WERI-Rb-1 (cell line): ENCODE data around the gene HDAC11.

Experiments
- DNase-seq: peaks from one replicate; pipeline ENCODE4 v3.0.0-alpha.2; 2020
- H3K27ac ChIP-seq: fragments of 250-450 bp; sonication (Bioruptor Pico); 2 replicates; pipeline ENCODE4 v1.5.1; 2020; ENCODE audit warnings: mild to moderate bottlenecking, moderate library complexity
- H3K27me3 ChIP-seq: fragments of 250-450 bp; sonication (Bioruptor Pico); 2 replicates; pipeline ENCODE4 v1.5.1; 2021; ENCODE audit warnings: mild to moderate bottlenecking, low read depth, moderate library complexity; ENCODE audit not compliant: insufficient read depth, severe bottlenecking
- H3K36me3 ChIP-seq: fragments of 250-450 bp; sonication (Bioruptor Pico); 2 replicates; pipeline ENCODE4 v1.5.1; 2020; ENCODE audit warnings: mild to moderate bottlenecking, moderate library complexity
- H3K4me3 ChIP-seq: 2 replicates; pipeline ENCODE4 v1.5.1; 2011; ENCODE audit warnings: low read depth, mild to moderate bottlenecking, control low read depth, low read length
- H3K9me3 ChIP-seq: fragments of 250-450 bp; sonication (Bioruptor Pico); 2 replicates; pipeline ENCODE4 v1.5.1; 2021; ENCODE audit warnings: mild to moderate bottlenecking, moderate library complexity; ENCODE audit not compliant: severe bottlenecking
- TF ChIP-seq, protein P1 (sequence below): IDR thresholded peaks from 2 replicates; pipeline ENCODE4 v1.5.1; 2011; ENCODE audit warnings: low read depth, mild to moderate bottlenecking, control low read depth, inconsistent platforms, low read length

Gene HDAC11

DNA sequence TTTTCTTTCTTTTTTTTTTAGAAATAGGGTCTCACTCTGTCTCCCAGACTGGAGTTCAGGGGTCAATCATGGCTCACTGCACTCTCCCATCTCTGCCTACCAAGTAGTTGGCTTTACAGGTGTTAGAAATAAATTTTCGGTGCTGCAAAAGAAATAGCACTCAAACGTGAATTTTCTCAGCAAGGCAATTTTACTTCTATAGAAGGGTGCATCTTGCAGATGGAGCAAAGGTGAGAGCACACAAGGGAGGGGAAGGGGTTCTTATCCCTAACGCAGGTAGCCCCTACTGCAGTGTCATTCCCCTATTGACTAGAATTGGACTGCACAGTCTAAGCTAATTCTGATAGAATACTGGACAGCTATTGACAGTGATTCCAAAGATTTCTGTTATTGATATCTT, 62.0 kb downstream of the HDAC11 start:
- Histone ChIP-seq H3K9me3 (no peaks in the 10 kb centered on the region), H3K36me3 (no peaks in the 10 kb centered on the region), H3K27me3 (no peaks in the 10 kb centered on the region), H3K27ac (no peak overlapping the region), H3K4me3 (no peak overlapping the region)
- DNase-seq: no peak
- TF ChIP-seq, protein P1, sequence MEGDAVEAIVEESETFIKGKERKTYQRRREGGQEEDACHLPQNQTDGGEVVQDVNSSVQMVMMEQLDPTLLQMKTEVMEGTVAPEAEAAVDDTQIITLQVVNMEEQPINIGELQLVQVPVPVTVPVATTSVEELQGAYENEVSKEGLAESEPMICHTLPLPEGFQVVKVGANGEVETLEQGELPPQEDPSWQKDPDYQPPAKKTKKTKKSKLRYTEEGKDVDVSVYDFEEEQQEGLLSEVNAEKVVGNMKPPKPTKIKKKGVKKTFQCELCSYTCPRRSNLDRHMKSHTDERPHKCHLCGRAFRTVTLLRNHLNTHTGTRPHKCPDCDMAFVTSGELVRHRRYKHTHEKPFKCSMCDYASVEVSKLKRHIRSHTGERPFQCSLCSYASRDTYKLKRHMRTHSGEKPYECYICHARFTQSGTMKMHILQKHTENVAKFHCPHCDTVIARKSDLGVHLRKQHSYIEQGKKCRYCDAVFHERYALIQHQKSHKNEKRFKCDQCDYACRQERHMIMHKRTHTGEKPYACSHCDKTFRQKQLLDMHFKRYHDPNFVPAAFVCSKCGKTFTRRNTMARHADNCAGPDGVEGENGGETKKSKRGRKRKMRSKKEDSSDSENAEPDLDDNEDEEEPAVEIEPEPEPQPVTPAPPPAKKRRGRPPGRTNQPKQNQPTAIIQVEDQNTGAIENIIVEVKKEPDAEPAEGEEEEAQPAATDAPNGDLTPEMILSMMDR: no peak

DNA sequence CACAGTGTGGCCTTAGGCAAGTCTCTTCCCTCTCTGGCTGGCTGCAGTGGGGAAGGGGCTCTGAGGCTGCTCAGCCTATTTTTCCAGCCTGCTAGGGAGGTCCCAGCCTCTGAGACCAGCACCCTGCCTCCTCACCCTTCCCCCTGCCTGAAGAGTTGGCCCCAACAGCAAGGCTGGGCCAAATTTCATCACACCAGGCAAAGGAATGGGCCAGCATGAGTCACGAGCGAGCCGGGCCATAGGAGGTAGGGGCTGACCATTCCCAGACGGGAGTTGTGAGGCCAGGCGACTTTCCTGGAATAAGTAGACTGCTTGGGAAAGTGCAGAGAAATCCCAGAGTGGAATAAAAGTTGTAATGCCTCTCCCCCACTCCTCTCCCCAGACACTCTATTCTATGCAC, 63.1 kb downstream of the HDAC11 start:
- no peak for DNase-seq
- no peaks in the 10 kb centered on the region for H3K36me3 ChIP-seq

DNA sequence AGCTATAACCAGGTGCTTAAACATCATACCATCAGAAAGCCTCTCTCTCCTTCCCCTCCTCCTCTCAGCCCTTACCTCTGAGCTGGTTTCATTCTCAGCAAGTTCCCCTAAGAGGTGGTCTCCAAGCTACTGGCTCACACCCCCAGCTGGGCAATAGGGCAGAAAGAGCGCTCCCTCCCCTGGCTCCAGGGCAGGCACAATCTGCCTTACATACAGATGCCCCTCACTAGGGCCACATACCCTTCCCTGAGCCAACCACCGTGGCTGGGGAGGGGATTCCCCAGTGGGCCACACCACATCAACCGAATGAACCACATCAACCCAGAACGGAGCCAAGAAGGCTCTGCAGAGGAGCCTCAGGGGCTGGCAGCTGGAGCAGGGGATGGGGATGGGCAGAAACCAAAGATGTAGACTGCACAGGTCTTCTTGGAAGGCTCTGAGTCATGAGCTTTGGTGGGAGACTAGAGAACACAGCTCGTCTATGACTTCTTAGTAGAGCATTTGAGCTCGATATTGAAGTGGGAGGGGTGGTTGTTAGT, 64.3 kb downstream of the HDAC11 start:
- TF ChIP-seq, protein P1: no peak

More for the DNA sequence above, 63.1 kb downstream of the HDAC11 start:
- no peaks in the 10 kb centered on the region for H3K27me3 ChIP-seq
- no peak overlapping the region for H3K27ac ChIP-seq
- H3K4me3 ChIP-seq: no peak overlapping the region
- TF ChIP-seq, protein P1: no peak
- no peaks in the 10 kb centered on the region for H3K9me3 ChIP-seq

DNA sequence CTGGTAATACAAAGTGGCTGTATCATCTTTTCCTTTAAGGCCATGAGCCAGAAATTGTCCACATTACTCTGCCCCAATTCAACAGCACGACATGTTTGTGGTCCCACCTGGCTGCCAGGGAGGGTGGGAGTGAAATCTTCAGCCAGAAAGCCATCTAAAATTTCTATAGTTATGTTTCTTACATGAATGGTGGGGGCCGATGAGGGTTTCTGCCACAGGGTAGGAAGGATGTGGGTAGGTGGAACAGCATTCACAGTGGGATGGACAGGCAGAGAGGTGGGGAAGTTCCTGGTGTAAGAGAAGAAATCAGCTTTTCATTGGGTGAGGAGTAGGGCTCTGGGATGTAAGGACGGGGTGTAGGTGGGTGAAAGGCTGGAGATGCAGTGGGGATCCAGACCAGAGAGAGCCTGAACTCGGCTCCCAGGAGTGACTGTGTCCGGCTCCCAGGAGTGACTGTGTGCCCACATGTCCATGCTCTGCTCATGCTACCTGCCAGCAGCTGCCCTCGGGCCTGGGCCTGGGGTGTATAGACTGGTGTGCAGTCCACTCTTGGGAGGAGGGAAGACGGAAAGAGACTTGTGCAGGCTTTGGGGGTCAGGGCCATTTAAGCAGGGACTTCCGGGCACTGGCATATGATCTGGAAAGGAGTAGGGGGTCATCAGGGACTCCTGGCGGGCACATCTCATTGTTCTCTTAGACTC, 65.0 kb downstream of the HDAC11 start:
- H3K27me3 ChIP-seq: no peaks in the 10 kb centered on the region
- TF ChIP-seq, protein P1: no peak

More for the DNA sequence above, 64.3 kb downstream of the HDAC11 start:
- Histone ChIP-seq H3K27me3 (no peaks in the 10 kb centered on the region), H3K9me3 (no peaks in the 10 kb centered on the region), H3K27ac (no peak overlapping the region), H3K4me3 (no peak overlapping the region), H3K36me3 (no peaks in the 10 kb centered on the region)
- no peak for DNase-seq

DNA sequence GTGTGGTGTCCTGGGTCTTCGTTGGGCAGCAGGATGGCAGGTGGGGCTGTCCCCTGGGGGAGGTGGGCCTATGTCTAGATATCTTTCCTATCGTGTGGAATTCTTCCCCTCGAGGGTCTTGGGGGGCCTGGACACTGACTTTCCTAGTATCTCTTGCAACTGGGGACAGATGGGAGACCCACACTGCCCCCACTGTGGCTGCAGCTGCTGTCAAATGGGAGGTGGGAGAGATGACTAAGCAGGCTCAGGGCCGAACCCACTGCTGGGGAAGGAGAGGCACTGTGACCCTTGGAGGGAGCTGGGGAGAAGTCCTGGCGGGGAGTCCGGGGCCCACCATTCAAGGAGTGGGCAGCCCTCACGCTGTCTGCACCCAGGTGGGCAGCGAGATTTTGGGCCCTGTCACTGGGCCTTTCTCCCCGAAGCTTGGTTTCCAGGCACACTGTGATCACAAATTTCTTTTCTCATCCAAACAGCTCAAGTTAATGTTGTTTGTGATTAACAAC, 65.9 kb downstream of the HDAC11 start:
- H3K27me3 ChIP-seq: no peaks in the 10 kb centered on the region
- DNase-seq: no peak
- no peak overlapping the region for H3K27ac ChIP-seq

More for the DNA sequence above, 65.0 kb downstream of the HDAC11 start:
- Histone ChIP-seq H3K27ac (no peak overlapping the region), H3K4me3 (no peak overlapping the region), H3K36me3 (no peaks in the 10 kb centered on the region), H3K9me3 (no peaks in the 10 kb centered on the region)
- no peak for DNase-seq

More for the DNA sequence above, 65.9 kb downstream of the HDAC11 start:
- TF ChIP-seq, protein P1: no peak
- H3K4me3 ChIP-seq: no peak overlapping the region
- H3K9me3 ChIP-seq: no peaks in the 10 kb centered on the region
- no peaks in the 10 kb centered on the region for H3K36me3 ChIP-seq
